HG02588 (cell line): ENCODE measurements around the gene NRIP2.
A peak's percentile ranks its signal among the peaks of the same experiment; 100 is the strongest.

Experiments
- ATAC-seq: cut with Tn5 transposase; IDR thresholded peaks from one replicate; pipeline ENCODE4 v1.9.1; 2021; ENCODE audit warnings: mild to moderate bottlenecking, moderate library complexity; ENCODE audit not compliant: unreplicated experiment

Gene NRIP2

GRCh38 chr12:2811801-2812200 is 23.0 kb downstream of the NRIP2 start:
- ATAC-seq, result no peak

GRCh38 chr12:2806700-2807099 is 28.1 kb downstream of the NRIP2 start:
- ATAC-seq, result no peak

- no peak for ATAC-seq
Observed at GRCh38 chr12:2805143-2805520, 29.7 kb downstream of the NRIP2 start.

DNA sequence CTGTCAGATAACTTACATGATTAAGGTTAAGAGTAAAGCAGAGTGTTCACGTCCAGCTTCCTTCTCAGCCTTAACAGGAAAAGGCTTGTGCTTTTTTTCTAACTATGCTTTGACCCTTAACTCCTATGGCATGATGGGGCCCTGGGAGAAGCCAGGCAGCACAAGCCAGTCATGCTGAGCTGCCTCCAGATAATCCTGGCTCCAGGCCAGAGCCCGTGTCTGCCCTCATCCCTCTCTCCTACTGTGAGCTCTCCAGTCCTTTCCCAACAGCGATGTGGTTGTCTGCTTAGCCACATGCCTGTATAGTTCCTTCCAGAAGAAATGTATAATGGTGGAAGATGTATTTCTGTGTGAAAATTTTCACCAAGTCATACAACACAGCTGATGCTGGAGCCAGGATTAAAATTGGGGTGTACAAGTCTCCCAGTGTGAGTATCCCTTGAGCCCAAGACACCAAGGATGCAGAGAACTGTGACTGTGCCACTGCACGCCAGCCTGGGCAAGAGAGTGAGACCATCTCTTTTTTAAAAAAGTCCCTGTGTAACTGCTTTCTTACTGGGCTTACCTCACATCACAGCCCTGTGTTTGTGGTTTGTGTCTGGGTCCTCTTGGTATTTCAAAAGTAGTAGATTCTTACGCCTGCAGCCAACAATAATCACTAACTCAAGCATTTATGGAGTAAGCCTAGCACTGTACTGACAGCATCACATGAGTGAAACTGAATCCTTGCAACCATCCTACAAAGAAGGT is 30.3 kb downstream of the NRIP2 start:
- ATAC-seq, result no peak

DNA sequence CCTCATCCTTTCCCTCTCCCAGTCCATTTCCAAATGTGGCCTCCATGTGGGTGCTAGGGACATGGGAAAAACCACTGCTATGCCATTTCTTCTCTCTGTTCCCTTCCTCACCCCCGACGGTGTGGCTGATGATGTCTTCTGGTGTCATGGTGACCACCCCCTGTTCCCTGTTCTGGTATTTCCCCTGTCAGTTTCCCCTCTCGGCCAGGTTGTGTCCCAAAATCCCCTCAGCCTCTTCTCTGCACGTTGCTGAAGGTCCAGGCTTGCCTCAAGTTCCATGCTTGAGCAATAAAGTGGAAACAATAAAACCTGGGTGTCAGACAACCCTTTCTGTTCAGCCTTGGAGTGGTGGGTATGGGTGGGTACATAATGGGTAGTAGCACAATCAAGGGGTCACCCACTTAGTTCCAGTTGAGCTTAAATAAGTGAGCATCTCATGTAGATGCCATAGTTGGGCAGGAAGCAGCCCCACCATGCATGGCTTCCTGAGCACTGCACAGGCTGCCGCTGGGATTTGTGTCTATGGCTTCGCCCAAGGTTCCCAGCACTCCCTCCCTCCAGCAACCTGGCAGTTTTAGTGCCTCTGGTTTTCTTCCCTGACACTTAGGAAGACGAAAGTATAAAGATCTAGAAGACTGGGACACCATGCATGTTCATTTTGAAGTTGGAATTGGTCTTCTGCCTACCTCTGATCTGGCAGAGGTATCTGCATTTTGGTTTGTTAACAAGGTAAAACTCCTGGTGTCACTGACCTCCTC is 31.0 kb downstream of the NRIP2 start:
- no peak for ATAC-seq

GRCh38 chr12:2801044-2801783 is 33.6 kb downstream of the NRIP2 start:
- no peak for ATAC-seq

- ATAC-seq, result no peak
Observed at GRCh38 chr12:2800046-2800570, 34.7 kb downstream of the NRIP2 start.

GRCh38 chr12:2797721-2798418 is 37.0 kb downstream of the NRIP2 start:
- ATAC-seq, result no peak

DNA sequence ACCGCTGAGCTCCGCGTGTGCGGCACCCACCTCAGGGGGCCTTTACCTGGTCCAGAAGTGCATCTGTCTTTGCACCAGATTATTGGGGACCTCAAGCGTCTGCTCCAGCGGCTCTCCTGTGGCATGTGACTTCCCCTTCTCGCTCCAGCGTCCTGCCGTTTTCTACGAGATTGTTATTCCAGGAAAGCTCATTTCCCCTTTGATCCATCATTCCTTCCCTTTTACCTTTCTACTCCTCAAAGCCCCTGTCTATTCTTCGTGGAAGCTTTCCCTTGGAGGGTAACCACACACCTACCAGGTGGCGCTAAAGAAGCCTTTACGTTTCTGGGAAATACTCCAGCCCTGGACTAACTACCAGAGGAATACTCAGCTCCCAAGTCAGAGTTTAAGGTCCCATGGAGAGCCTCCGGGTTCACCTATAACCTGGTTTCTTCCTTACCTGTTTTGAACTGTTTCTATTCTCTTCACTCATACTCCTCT is 38.6 kb downstream of the NRIP2 start:
- no peak for ATAC-seq

- ATAC-seq, result peak; percentile 71
Observed at GRCh38 chr12:2795291-2796186, 39.3 kb downstream of the NRIP2 start.

- peak; percentile 71 for ATAC-seq
Observed at GRCh38 chr12:2794736-2795289, 40.0 kb downstream of the NRIP2 start, which contains the start of gene FKBP4. TSS of gene FKBP4 (plus strand) at chr12:2794970. CDS start at chr12:2795140, 170 bp downstream.

- ATAC-seq, result peak; percentile 5
Observed at GRCh38 chr12:2794191-2794735, 40.6 kb downstream of the NRIP2 start.

DNA sequence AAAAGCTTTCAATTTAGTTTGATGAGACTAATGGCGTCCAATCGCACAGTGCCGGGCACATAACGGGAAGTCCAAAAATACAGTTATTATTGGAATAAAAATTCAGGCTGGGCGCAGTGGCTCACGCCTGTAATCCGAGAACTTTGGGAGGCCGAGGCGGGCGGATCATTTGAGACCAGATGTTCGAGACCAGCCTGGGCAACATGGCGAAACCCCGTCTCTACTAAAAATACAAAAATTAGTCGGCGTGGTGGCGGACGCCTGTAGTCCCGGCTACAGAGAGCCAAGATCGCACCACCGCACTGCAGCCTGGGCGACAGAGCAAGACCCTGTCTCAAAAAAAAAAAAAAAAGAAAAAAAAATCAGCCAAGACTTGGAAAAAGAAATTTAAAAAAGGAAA is 41.3 kb downstream of the NRIP2 start:
- ATAC-seq, result no peak

DNA sequence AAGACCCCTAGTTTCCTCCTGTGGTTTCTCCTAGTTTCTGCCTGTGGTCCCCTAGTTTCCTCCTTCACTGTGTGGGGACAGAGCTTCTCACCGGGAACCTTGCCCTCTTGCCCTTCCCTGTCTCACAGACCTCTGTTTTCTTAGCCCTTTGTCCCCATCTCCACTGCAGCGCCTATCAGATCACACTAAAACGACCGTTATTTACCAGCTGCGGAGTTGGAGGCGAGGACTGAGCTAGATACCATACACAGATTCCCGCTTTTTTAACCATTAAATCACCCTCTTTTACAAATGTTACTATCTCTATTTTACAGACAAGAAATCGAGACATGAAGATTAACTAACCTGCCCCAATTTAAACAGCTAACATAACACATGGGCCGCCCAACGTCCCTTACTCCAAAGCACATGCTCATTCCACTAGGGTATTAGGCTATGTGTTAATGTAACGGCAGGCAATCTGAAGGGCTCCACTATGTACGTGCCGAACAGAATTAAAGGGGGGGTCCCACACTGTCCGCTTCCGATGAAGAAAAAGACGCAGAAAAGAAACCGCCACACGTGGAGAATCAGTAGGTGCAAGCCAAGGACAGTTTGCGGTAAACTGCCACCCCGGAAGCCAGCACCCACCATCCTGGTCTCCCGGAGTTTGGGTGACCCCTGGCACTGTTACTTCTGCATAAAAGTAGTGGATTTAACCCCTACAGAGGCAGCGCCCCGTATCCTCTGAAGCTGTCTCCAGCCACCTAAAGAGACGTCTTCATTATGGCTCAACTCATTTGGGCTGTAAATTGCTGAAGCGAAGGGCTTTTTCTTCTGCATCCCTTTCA is 41.9 kb downstream of the NRIP2 start:
- no peak for ATAC-seq

DNA sequence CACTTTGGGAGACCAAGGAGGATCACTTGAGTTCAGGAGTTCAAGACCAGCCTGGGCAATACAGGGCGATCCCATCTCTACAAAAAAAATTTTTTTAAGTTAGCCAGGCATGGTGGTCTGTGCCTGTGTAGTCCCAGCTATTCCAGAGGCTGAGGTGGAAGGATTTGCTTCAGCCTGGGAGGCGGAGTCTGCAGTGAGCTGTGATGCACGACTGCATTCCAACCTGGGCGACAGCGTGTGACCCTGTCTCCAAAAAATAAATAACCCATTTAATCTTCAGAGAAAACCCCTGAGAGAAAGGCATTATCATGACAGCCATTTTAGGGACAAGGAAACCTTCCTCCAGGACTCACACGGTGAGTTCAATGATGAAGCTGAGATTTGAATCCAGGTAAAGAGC is 43.7 kb downstream of the NRIP2 start:
- no peak for ATAC-seq

GRCh38 chr12:2785017-2785416 is 49.8 kb downstream of the NRIP2 start:
- no peak for ATAC-seq

DNA sequence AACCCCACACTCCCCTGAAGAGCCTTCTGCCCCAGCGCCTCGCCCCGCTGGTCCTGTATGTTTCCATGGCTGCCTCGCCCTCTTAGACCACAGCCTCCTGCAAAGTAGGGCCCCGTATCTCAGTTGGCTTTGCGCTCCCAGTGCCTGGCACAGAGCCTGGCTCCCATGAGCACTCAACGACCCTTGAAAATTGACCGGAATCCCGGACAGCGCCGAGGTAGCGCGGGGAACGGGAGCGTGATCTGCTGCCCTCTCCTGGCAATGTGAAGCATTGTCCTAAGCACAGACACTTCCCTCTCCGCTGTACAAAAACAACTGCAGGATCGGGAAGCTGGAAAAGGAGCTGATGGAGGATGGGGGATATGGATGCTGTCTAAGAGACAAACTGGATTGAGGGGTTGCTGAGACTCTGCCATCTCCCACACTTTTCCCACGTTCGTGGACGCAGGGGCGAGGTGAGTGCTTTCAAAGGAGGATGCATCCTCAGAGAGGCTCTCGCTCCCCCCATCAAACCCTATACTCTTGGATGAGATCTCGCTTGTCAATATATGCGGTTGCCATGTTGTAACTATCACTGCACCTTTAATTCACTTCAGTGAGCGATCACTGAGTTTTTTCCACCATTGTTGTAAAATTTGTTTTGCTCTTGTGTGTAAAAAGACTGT is 50.8 kb downstream of the NRIP2 start:
- no peak for ATAC-seq

- no peak for ATAC-seq
Observed at GRCh38 chr12:2779281-2779680, 55.6 kb downstream of the NRIP2 start.
